Measurements from ENCODE around the gene EYS.
A peak's percentile ranks its signal among the peaks of the same experiment; 100 is the strongest.

Gene EYS

DNA sequence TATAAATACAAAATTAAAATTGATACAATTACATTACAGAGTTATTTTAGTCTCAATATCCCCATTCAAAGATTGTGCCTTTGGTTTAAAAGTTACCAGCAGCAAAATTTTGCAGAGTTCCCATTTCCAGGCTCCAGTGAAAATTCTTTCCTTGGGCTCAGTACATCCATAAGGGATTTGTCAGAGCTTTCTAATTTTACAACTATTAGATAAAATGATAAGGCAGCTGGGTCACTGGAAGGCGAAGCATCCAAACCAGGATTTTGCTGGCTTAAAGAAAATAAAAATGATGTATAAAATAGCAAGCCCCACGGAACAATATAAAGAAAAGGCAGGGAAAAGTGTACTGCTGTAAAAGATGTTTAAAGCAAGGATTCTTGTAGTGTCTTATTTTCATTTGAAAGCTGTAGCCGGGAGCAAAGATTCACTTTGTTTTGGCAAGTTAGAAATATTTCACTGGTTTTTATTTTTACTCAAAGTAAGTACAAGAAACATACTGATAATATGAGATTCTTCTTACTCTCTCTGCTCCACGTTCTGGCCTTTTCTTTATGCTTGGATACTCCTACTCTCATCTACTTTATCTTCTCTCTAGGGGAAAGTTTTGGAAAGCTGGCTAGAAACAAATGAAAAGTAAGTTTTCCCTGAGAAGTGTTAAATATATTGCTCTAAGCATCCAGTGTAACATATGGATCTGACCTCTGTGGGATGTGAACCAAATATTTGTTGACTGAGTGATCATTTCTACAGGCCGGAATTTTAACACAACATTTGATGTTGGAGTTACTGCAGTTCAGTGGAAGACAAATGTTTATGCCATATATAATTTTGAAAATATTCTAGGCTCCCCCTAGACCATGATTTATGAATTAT lies 1583.0 kb downstream of the EYS start:
- no peak for DNase-seq (ENCODE audit: low spot score)

DNA sequence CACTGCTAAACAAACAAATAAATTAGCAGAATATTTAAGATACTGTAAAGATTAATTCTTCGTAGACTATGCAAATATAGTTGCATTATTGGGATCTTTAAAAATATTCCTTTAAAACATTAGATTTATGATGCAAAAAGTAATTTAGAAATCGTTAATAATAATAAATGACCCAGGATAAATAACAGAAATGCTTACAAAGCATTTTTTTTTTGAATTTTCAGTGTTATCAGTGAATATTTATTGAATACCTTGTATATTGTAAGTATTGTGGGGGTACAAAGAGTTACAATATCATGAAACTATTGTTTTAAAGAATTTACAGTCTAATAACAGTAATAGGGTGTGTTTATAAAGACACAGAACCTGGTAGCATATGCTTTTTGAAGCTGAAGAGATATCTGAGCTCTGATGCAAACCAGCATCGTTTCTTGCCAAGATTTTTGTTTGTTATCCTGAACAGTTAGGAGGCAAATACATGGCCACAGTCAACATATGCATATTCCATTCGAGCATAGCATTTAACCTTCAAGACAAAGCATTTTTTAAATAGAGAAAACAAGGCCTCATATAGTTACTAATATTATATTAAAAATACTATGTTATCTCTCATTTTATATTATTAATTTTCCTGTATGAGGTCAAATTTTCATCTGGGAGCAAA lies 1584.2 kb downstream of the EYS start:
- no peak for DNase-seq (ENCODE audit: low spot score)

DNA sequence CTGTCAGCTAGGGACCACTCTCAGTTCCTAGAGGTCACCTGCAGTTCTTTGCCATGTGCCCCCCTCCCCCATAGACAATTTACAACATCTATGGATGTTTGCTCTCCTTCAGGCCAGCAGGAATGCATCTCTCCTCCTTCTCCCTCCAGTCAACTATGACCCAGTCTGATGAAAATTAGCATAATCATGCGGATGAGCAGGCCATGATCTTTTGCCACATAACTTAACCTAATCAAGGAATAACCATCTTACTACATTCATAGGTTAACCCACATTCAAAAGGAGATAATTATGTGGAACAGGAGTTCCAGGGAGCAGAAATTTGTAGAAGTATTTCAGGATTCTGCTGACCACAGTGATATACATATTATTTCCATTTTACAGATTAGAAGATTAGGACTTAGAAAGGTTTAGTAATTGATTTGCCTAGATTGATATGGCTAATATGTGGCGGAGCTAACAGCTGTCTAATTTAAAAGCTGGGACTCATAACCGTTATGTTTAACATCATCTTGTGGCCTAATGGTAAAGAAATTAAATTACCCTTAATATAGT lies 1585.9 kb downstream of the EYS start:
- no peak for DNase-seq (ENCODE audit: low spot score)

DNA sequence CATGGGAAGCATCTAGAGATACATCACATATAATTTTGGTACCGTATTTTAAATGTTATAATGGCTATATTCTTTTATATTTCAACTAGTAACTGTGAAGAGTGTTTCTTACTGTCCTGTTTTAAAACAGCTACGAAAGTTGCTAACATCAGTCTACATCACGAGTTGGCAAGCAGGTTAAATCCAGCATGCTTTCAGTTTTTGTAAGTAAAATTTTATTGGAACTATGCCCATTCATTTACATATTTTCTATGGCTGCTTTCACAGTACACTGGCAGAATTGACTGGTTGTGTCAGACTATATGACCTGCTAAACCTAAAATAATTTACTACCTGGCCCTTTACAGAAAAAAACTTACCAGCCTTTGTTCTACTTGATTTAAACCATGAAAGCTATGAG lies 1593.3 kb downstream of the EYS start:
- no peak for DNase-seq (ENCODE audit: low spot score)

DNA sequence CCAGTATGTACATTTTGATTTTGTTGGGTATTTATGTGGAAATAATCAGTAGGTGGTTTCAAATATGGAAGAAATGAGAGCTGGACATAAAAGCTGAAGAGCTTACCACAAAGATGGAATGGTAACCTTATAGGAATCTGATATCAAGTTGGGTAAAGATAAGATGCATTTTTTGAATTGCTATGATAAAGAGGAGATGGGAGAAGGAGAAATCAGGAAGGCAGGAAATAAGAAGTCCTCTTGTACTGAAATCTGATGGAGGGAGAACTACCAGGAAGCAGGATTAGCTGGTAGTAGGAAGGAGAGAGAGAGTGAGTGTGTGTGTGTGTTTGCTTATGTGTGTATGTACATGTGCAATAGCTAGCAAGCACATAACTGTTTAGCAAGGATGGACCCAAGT lies 1603.0 kb downstream of the EYS start:
- no peak for DNase-seq (ENCODE audit: low spot score)

DNA sequence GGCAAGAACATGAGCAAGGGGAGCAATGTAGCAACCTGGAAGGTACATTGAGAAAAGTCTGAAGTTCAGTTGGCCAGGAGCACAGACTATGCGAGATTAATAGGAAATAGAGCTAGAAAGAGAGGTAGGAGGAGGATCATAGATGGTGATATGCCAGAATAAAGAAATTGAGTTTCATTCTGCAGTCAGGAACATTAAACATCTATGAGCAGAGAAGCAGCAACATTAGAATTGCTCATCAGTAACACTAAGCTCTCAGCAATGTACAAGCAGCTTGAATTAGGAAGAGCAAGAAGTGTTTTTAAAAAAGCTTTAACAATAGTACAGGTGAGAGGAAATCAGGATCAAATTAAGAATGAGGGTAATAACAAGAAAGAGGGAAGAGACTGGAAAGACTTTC lies 1603.5 kb downstream of the EYS start:
- DNase-seq (ENCODE audit: low spot score) = no peak

DNA sequence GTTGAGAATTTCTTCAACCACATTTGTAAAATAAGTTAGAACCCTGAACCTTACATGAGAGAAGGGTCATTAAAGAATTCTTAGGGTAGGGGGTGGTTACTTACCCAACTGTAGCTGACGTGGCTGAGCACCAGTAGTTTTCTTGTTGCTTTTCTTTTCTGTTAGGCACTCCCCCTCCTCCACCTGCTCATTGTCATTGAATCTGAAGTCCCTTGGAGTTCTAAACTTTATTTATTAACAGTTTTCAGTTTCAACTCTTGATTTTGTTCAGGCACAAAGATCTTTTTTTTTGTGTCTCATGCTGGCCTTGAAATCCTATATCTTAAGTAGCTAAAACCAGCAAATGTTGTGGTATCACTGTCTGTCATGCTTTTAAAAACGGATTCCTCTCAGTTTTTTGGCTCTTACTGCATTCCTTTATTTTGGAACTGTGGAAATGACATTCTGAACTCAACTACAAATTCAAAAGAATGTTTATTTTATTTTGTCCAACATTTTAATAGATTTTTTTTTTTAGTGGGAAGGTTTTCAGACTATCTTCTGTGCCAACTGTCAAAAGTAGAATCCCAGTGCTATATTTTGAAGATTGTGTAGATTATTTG lies 1606.2 kb downstream of the EYS start:
- DNase-seq (ENCODE audit: low spot score) = no peak

DNA sequence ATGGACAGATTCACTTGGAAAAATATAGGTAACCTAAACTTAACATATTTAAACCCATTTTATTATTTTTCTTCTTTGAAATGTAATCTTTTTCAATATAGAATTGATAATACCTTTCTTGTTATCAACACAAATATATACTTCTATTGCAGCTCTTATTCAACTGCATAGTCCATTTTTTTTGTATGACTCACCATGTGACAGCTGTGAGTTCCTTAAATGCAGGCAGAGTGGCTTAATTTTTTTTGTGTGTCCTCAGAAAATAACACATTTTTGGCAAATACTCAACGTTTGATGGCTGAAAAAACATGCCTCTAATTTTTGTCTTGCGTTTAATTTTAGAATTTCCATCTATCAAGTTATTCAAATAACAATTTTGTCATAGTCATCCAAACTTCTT lies 1616.7 kb downstream of the EYS start:
- no peak for DNase-seq (ENCODE audit: low spot score)

DNA sequence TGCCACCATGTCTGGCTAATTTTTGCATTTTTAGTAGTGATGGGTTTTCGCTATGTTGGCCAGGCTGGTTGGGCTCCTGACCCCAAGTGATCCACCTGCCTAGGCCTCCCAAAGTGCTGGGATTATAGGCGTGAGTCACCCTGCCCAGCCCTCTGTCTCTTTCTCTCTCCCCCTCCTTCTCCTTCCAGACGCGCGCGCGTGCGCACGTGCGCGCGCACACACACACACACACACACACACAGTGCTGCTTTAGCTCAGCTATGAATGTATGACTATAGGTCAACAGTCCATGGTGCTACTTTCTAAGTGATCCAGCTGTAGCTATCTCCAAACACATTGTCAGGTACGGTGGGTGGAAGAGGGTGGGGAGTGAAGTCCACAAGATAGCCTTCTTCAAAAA lies 1621.9 kb downstream of the EYS start:
- DNase-seq (ENCODE audit: low spot score) = no peak

DNA sequence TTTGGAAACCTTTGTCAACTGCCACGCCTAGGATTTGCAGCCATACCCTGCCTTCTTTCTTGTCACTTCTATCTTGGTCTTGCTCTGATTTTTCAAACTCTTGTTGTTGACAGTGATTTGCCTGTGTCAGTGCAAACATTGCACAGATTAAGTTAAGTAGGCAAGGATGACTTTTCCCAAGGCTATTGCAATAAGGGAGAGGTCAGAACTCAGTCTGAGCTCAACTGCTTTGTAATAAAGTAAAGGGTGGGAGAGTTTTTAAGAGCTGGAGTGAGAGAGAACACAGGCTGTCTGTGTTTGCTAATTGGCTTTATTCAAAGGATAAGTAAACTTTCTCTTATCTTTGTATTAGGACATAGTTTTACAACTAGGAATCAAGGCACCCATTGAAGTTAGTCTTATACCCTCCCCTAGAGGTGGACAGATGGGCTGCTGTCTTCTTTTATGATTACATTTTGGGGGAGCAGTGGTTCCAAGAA lies 1622.8 kb downstream of the EYS start:
- DNase-seq (ENCODE audit: low spot score) = peak; percentile 52

DNA sequence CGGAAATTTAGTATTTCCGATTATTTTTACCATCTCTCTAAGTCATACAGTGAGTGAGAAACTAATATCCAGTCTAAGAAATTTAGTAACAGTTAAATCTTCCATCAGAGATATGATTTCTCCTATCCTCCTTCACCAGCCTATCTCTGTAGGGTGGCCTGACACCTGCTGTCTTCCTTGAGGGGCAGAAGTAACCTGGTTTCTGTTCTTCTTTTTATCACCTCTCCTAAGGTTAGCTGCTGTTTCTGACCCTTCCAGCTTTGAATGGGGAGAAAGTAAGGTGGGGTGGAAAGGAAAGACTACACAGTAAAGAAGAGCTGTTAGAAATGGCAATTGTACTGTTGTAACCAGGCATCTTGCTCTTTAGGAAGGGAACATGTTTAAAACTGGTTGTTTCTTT lies 1623.8 kb downstream of the EYS start:
- DNase-seq (ENCODE audit: low spot score) = no peak

DNA sequence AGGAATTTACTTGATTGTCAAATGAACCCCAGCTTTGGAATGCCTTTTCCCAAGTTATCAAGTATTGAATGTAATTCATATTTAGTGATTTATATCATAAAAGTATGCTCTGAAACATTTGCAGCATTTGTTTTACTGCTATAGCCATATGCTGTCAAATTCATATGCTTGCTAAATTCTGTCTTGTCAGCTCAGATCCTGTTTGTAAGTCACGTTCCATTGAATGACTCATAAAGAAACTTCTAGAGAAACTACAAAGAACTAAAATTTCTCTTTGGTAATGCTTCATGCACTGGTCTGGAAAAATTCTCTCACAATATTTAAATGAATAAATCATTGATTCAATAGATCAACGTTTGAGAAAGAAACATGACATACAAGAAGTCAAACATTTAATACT lies 1625.6 kb downstream of the EYS start:
- no peak for DNase-seq (ENCODE audit: low spot score)

DNA sequence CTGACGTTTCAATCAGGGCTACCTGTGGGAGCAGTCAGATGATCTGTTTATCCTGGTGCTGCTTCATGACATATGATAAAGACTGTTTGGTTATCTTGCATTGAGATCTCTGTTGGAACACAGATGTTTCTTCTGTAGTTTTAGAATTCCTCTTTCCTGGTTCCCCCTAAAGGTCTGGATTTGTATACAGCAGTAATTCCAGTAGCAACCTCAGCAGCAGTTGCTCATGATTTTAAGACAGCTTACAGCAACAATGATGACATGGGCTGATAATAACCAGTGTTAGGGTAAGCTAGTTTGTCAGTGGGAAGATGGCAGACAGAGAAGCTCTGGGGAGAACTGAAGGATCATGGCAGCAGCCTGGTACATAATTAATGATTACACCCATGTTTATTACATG lies 1632.0 kb downstream of the EYS start:
- DNase-seq (ENCODE audit: low spot score) = no peak

DNA sequence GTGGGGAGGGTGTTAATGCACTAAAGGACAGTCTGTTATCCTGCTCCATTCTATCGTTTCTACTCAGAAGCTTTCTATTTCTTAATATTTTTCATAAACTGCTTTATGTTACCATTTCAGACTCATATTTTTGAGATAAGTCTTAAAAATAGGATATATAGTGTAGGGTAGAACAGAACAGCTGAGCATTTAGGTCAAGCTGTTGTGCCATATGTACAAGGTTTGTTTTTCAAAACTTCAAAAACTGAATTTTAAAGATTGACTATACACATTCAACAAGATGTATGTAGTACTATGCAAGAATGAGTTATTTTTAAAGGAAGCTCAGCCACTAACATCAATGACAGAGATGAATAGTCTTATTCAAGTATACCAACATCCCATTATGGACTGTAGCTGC lies 1634.3 kb downstream of the EYS start:
- no peak for DNase-seq (ENCODE audit: low spot score)

DNA sequence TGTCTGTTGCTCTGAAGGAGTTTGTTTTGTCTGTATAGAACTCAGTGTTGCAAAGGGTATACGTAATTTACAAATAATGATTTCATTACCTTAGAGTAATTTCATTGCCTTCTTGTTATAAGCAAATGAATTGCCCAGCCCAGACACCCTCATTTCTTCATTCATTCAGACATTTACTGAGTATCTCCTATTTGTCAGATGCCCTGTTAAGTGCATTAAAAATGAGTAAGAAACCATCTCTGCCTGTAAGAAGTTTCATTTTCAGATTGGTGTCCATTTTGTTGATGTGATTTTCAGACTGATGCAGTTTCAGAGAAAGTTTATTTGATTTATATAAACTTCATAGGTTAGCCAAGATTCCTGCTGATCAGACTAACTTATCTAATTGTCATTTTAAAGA lies 1642.1 kb downstream of the EYS start:
- no peak for DNase-seq (ENCODE audit: low spot score)

DNA sequence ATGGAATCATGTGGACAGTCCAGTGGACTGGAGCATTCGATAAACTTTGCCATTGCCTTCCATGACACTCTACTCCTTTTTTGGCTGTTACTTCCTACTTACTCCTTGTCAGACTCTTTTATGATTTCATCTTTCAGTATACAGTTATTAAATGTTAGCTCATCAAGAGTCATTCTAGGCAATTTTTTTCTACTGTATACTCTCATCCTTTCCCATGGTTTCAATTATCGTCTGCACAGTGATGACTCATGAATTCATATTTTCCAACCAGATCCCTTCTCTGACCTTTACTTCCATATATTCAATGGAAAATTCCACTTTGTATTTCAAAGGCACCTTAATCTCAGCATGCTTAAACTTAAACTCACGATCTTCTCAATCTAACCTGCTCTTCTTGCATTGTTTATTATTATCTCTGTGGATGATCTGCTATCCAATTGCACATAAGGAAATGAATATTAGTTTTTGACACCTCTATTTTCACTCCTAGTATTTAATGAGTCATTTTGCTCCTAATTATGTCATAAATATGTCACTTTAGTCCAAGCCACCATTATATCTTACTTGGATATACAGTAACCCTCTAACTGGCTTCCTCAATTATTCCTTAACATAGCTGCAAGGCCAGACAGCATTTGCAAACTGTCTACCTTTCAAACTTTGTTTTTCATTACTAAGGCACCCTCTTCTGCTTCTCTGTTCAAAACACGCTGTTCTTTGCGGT lies 1643.9 kb downstream of the EYS start:
- no peak for DNase-seq (ENCODE audit: low spot score)

DNA sequence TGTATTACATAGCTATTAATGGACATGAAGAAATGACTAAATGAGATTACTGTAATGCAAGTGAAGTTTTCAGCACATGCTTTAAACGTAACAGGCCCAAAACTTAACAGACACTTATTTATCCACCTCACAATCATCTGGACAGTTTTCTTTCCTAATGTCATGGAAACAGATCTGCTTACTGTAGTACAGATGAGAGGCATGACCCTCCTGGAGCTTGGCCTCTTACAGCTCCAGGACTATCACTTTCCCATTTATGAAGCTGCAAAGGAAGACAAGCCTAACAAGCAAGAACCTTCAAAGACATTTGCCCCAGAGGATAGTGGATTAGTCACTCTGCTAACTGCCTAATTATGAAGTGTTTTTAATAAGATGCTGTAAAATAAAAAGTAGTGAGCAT lies 1652.2 kb downstream of the EYS start:
- DNase-seq (ENCODE audit: low spot score) = no peak

DNA sequence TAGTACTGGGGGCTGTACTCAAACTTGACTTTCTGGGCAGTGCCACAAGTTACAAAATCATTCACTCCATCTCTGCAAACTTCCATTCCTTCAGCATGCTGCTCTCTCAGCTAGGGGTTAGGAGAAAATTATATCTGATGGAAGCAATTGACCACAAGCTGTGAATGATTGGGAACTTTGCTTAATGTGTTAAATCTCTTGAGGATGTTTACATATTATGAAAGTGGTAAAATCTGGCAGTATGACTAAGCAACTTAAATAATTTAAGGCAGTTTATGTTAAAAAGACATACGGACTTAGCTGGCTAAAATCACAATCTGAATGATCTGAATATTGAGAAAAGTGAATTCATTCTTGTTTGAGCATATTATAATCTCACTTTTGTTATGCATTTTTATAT lies 1656.4 kb downstream of the EYS start:
- no peak for DNase-seq (ENCODE audit: low spot score)

DNA sequence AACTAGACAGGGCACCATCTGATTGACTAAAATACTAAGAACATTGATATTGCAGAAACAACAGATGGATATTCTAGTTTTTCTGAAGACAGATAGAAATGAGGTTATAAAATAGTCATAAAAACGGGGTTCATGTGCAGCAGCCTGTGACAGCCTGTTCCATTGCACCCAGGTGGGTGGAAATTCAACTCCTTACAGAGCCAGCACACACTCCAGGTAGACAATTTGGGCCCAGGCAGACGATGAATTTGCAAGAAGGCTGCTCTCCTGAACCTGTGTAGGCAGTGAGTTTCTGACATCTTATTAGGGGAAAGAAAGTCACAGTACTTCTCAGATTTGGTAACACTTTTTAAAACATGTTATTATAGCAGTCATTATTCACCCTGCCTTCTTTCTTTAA lies 1657.3 kb downstream of the EYS start:
- DNase-seq (ENCODE audit: low spot score) = no peak

DNA sequence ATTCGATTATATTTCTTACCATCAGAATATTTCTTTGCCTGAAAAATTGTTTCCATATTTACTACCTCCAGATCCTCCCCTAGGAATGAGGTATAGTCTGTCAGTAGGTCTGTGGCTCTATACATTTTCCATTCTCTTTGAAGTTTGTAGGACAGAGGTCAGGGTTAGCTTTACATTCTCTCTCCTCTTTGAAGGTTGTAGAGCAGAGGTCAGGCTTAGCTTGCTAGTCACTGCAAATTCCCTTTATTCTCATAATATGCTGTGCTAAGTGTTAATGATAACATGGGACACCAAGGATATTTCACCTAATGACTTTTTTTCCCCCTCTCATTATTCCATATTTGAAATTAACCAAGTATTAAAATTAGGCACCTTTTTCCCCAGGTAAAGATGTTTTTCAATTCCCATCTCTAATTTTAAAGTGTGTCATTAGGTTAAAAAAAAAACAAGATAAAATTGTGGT lies 1660.2 kb downstream of the EYS start:
- DNase-seq (ENCODE audit: low spot score) = no peak

DNA sequence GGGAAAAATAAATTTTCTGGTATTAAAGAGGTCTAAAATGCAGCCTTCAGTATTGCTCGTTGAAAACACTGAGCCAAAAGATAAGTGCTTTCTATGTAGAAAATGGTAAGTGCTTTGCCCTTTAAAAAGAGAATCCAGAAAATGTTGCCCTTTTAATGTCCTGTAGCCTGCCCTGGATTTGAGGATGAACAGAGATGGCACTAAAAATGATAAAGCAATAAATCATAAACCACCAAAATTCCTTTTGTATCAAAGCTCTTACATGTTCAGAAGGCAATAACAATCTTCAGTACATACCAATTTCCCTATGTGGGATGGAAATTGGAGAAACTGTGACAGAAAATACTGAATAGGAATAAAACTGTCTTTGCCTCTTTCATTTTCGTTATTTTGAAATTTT lies 1665.7 kb downstream of the EYS start:
- DNase-seq (ENCODE audit: low spot score) = no peak

DNA sequence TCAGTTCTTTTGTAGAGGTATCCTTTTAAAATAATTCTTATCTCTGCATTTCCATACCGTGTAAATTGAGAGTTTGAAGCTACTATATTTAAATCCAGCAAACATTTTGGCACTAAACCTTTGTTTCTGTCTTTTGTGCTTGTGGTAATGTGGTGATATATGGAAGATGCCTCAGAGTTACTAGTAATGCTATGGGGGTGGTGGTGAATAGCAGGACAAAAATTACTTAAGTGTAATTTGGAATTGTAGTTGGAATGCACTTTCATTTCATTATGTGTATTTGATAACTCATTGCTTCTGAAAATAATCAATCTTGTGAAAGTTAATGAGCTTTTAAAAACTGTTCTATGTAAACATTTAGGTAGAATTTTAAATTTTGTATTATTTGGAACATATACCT lies 1666.9 kb downstream of the EYS start:
- DNase-seq (ENCODE audit: low spot score) = no peak
